Loucy (cell line): Measurements from ENCODE around the gene NLGN4Y.

Experiments
- H2AFZ ChIP-seq: fragments of 200-600 bp; sonication (generic); 2 replicates; pipeline ENCODE4 v1.6.0; 2016; ENCODE audit warnings: antibody characterized with exemption, mild to moderate bottlenecking, low read length, moderate library complexity
- H3F3A ChIP-seq: fragments of 200-600 bp; 2 replicates; pipeline ENCODE4 v1.6.0; 2016; ENCODE audit warnings: antibody characterized with exemption, low read depth, mild to moderate bottlenecking
- H3K27me3 ChIP-seq: fragments of 200-600 bp; sonication (generic); 2 replicates; pipeline ENCODE4 v1.6.1; 2014; ENCODE audit warnings: low read length, mild to moderate bottlenecking; ENCODE audit not compliant: insufficient read depth, poor library complexity, severe bottlenecking
- H3K36me3 ChIP-seq: fragments of 200-600 bp; sonication (generic); 2 replicates; pipeline ENCODE4 v1.6.1; 2016; ENCODE audit warnings: low read length; ENCODE audit not compliant: insufficient read depth
- H3K4me1 ChIP-seq: fragments of 200-600 bp; sonication (generic); 2 replicates; pipeline ENCODE4 v1.5.1; 2014; ENCODE audit warnings: low read length, mild to moderate bottlenecking; ENCODE audit not compliant: insufficient read depth, poor library complexity, severe bottlenecking
- H3K4me2 ChIP-seq: fragments of 200-600 bp; sonication (generic); 2 replicates; pipeline ENCODE4 v1.6.0; 2014; ENCODE audit warnings: antibody characterized with exemption, low read length, low read depth, mild to moderate bottlenecking; ENCODE audit not compliant: poor library complexity, severe bottlenecking
- H3K4me3 ChIP-seq: fragments of 200-600 bp; sonication (generic); 2 replicates; pipeline ENCODE4 v1.5.1; 2014; ENCODE audit warnings: low read length, mild to moderate bottlenecking, mixed read lengths; ENCODE audit not compliant: poor library complexity, severe bottlenecking
- H3K79me2 ChIP-seq: fragments of 200-600 bp; sonication (generic); 2 replicates; pipeline ENCODE4 v1.6.1; 2014; ENCODE audit warnings: low read length; ENCODE audit not compliant: insufficient read depth
- H3K9ac ChIP-seq: fragments of 200-600 bp; sonication (generic); 2 replicates; pipeline ENCODE4 v1.6.0; 2014; ENCODE audit warnings: mild to moderate bottlenecking, low read depth, low read length, moderate library complexity; ENCODE audit not compliant: poor library complexity, severe bottlenecking
- H3K9me2 ChIP-seq: fragments of 200-600 bp; sonication (generic); replicated peaks from 2 replicates; pipeline ENCODE4 v1.6.1; 2016; ENCODE audit warnings: low read depth, low read length, mixed read lengths
- H3K9me3 ChIP-seq: fragments of 200-600 bp; sonication (generic); 2 replicates; pipeline ENCODE4 v1.6.1; 2014; ENCODE audit warnings: mild to moderate bottlenecking, antibody characterized with exemption, low read length, low read depth; ENCODE audit not compliant: insufficient read depth
- H4K20me1 ChIP-seq: fragments of 200-600 bp; sonication (generic); 2 replicates; pipeline ENCODE4 v1.6.0; 2014; ENCODE audit warnings: antibody characterized with exemption, low read length, mild to moderate bottlenecking; ENCODE audit not compliant: insufficient read depth, poor library complexity, severe bottlenecking
- CTCF ChIP-seq: fragments of 200-600 bp; sonication (generic); conservative IDR thresholded peaks from 2 replicates; pipeline ENCODE4 v1.5.1; 2014; ENCODE audit warnings: mild to moderate bottlenecking, antibody characterized with exemption, low read length
- EZH2phosphoT487 ChIP-seq: fragments of 200-600 bp; IDR thresholded peaks from 2 replicates; pipeline ENCODE4 v1.6.1; 2018; ENCODE audit warnings: antibody characterized with exemption, mild to moderate bottlenecking, moderate library complexity, borderline replicate concordance

NLGN4Y gene

GRCh38 chrY:14641853-14642252, 117.5 kb downstream of the NLGN4Y start:
- Histone ChIP-seq H3K36me3 (no peaks in the 10 kb centered on the region), H3K79me2 (no peaks in the 10 kb centered on the region), H4K20me1 (no peaks in the 10 kb centered on the region), H3K4me3 (no peak overlapping the region), H3K4me2 (no peak overlapping the region), H3K9ac (no peak overlapping the region), H3F3A (no peaks in the 10 kb centered on the region), H3K4me1 (no peaks in the 10 kb centered on the region), H3K27me3 (no peaks in the 10 kb centered on the region), H3K9me2 (no peaks in the 10 kb centered on the region), H3K9me3 (no peaks in the 10 kb centered on the region), H2AFZ (no peak overlapping the region)
- TF ChIP-seq CTCF (no peak), EZH2phosphoT487 (no peak)

- TF ChIP-seq EZH2phosphoT487 (no peak), CTCF (no peak)
Measured at GRCh38 chrY:14644157-14644952, 120.0 kb downstream of the NLGN4Y start.

GRCh38 chrY:14679181-14679580, 154.9 kb downstream of the NLGN4Y start:
- Histone ChIP-seq H3K9me2 (no peaks in the 10 kb centered on the region), H3K27me3 (no peaks in the 10 kb centered on the region), H3F3A (no peaks in the 10 kb centered on the region), H3K36me3 (no peaks in the 10 kb centered on the region), H3K4me1 (no peaks in the 10 kb centered on the region), H3K9me3 (no peaks in the 10 kb centered on the region), H4K20me1 (no peaks in the 10 kb centered on the region), H3K9ac (no peak overlapping the region), H3K4me3 (no peak overlapping the region), H3K79me2 (no peaks in the 10 kb centered on the region), H2AFZ (no peak overlapping the region), H3K4me2 (no peak overlapping the region)
- no peak for TF ChIP-seq CTCF
- TF ChIP-seq EZH2phosphoT487: no peak

More at GRCh38 chrY:14644157-14644952, 120.0 kb downstream of the NLGN4Y start:
- H3K27me3 ChIP-seq: no peaks in the 10 kb centered on the region
- no peaks in the 10 kb centered on the region for H4K20me1 ChIP-seq
- no peak overlapping the region for H3K9ac ChIP-seq
- no peaks in the 10 kb centered on the region for H3K4me1 ChIP-seq
- no peaks in the 10 kb centered on the region for H3F3A ChIP-seq
- H3K4me2 ChIP-seq: no peak overlapping the region
- H3K4me3 ChIP-seq: no peak overlapping the region
- H3K9me2 ChIP-seq: no peaks in the 10 kb centered on the region
- no peaks in the 10 kb centered on the region for H3K79me2 ChIP-seq
- no peaks in the 10 kb centered on the region for H3K36me3 ChIP-seq
- no peaks in the 10 kb centered on the region for H3K9me3 ChIP-seq
- no peak overlapping the region for H2AFZ ChIP-seq
